Measurements from ENCODE around the gene FHOD3.

The FHOD3 gene

DNA sequence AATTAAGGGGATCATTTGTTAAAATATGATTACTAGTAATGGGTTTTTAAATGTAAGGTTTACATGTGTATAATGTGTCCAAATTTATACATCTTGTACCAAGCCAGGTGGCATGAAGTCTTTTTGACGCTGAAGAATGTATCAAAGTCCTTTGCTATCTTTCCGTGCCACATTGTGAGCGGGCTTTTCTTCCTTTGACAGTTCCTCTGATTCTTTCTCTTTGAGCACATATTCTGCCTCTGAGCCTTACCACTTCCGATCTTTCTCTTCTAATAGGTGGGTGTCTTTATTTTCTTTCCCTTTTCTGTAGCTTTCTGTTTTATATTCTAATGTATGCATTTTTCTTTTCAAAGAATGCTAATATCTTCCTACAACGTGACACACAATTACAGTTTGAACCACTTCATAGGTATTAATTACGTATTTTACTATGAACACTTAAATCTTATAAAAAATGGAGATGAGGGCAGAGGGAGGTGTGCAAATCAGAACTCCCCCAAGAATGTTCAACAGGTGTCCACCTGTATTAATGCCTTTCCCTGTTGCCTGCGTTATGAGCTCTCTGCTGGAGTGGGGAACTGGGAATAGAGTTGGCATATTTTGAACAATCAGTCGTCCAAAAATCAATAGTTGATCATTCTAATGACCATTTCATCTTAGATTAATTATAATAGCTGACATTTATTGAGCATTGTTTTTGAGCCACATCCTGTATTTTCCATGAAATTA lies 355.8 kb downstream of the FHOD3 start:
- Histone ChIP-seq H3K4me2 (ENCODE audit: low read depth, low read length) (no peak overlapping the region), H3F3A (ENCODE audit: insufficient read depth, low read length) (no peaks in the 10 kb centered on the region), H4K20me1 (ENCODE audit: insufficient read depth, low read length) (no peaks in the 10 kb centered on the region), H3K9ac (ENCODE audit: low read length) (no peak overlapping the region), H3K27me3 (replicated peaks; ENCODE audit: insufficient read depth, low read length) (no peaks in the 10 kb centered on the region), H3K4me3 (ENCODE audit: low read length) (no peak overlapping the region), H3K9me2 (replicated peaks; ENCODE audit: insufficient read depth, low read length) (no peaks in the 10 kb centered on the region), H3K36me3 (replicated peaks; ENCODE audit: insufficient read depth, low read length) (no peaks in the 10 kb centered on the region), H2AFZ (ENCODE audit: low read length) (no peak overlapping the region), H3K79me2 (ENCODE audit: low read length) (no peaks in the 10 kb centered on the region), H3K4me1 (ENCODE audit: low read length) (no peaks in the 10 kb centered on the region), H3K27ac (ENCODE audit: low read length) (no peak overlapping the region), H3K9me3 (replicated peaks; ENCODE audit: insufficient read depth, low read length) (no peaks in the 10 kb centered on the region)
- DNase-seq = no peak
- TF ChIP-seq EZH2 (optimal IDR thresholded peaks at IDR 0.05; ENCODE audit: low read depth, low read length) (no peak), EZH2phosphoT487 (IDR thresholded peaks at IDR 0.05; ENCODE audit: low read length) (no peak)
- TF ChIP-seq, protein P1, sequence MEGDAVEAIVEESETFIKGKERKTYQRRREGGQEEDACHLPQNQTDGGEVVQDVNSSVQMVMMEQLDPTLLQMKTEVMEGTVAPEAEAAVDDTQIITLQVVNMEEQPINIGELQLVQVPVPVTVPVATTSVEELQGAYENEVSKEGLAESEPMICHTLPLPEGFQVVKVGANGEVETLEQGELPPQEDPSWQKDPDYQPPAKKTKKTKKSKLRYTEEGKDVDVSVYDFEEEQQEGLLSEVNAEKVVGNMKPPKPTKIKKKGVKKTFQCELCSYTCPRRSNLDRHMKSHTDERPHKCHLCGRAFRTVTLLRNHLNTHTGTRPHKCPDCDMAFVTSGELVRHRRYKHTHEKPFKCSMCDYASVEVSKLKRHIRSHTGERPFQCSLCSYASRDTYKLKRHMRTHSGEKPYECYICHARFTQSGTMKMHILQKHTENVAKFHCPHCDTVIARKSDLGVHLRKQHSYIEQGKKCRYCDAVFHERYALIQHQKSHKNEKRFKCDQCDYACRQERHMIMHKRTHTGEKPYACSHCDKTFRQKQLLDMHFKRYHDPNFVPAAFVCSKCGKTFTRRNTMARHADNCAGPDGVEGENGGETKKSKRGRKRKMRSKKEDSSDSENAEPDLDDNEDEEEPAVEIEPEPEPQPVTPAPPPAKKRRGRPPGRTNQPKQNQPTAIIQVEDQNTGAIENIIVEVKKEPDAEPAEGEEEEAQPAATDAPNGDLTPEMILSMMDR (IDR thresholded peaks at IDR 0.05; ENCODE audit: low read length) = no peak

DNA sequence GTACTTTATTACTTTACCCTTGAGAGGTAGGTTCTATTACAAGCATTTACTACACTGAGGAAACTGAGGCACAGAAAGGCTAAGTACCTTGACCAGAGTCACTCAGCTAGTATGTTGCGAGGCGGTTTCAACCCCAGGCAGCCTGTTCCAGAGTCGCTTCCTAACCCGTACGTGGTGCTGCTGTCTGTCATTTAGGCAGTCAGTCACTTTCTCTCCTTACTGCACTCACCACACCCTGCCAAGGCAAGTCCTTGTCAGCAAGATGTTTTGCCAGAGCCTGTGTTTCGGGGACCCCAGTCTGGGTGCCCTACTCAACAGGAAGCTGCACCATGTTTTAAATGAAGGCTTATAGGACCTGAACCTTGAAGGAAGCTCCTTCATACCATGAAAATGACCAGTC lies 356.4 kb downstream of the FHOD3 start:
- Histone ChIP-seq H3K79me2 (ENCODE audit: low read length) (no peaks in the 10 kb centered on the region), H4K20me1 (ENCODE audit: insufficient read depth, low read length) (no peaks in the 10 kb centered on the region), H3K9ac (ENCODE audit: low read length) (no peak overlapping the region), H3F3A (ENCODE audit: insufficient read depth, low read length) (no peaks in the 10 kb centered on the region), H3K4me1 (ENCODE audit: low read length) (no peaks in the 10 kb centered on the region), H3K27ac (ENCODE audit: low read length) (no peak overlapping the region), H3K4me2 (ENCODE audit: low read depth, low read length) (no peak overlapping the region), H3K9me2 (replicated peaks; ENCODE audit: insufficient read depth, low read length) (no peaks in the 10 kb centered on the region), H3K36me3 (replicated peaks; ENCODE audit: insufficient read depth, low read length) (no peaks in the 10 kb centered on the region), H3K4me3 (ENCODE audit: low read length) (no peak overlapping the region), H2AFZ (ENCODE audit: low read length) (no peak overlapping the region), H3K9me3 (replicated peaks; ENCODE audit: insufficient read depth, low read length) (no peaks in the 10 kb centered on the region), H3K27me3 (replicated peaks; ENCODE audit: insufficient read depth, low read length) (no peaks in the 10 kb centered on the region)
- no peak for DNase-seq
- TF ChIP-seq EZH2 (optimal IDR thresholded peaks at IDR 0.05; ENCODE audit: low read depth, low read length) = no peak
- no peak for TF ChIP-seq EZH2phosphoT487 (IDR thresholded peaks at IDR 0.05; ENCODE audit: low read length)
- TF ChIP-seq, protein P1 (IDR thresholded peaks at IDR 0.05; ENCODE audit: low read length) = no peak

DNA sequence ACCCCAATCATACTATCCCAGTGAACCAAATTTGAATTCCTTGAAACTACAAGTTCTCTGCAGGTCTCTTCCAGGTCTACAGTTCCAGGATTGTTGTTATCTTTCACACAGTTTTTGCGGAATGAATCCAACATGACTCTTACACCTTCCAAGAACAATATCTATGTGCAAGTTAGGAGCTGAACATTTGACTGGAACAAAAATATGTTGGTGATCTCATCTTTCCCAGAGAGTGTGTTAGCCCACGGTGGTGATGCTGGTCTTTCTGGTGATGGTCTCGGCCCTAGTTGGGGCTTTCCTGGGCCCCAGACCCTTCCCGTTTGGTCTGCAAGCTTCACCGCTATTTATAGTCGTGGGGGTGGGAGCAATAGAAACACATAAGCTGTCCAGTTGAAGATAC lies 357.6 kb downstream of the FHOD3 start:
- no peaks in the 10 kb centered on the region for H3K4me1 ChIP-seq (ENCODE audit: low read length)
- no peaks in the 10 kb centered on the region for H3K9me2 ChIP-seq (replicated peaks; ENCODE audit: insufficient read depth, low read length)
- H3F3A ChIP-seq (ENCODE audit: insufficient read depth, low read length) = no peaks in the 10 kb centered on the region
- no peak overlapping the region for H3K4me2 ChIP-seq (ENCODE audit: low read depth, low read length)
- H2AFZ ChIP-seq (ENCODE audit: low read length) = no peak overlapping the region
- H3K4me3 ChIP-seq (ENCODE audit: low read length) = no peak overlapping the region
- no peak for DNase-seq
- no peaks in the 10 kb centered on the region for H3K27me3 ChIP-seq (replicated peaks; ENCODE audit: insufficient read depth, low read length)
- no peak overlapping the region for H3K27ac ChIP-seq (ENCODE audit: low read length)
- no peak overlapping the region for H3K9ac ChIP-seq (ENCODE audit: low read length)
- H4K20me1 ChIP-seq (ENCODE audit: insufficient read depth, low read length) = no peaks in the 10 kb centered on the region
- TF ChIP-seq EZH2 (optimal IDR thresholded peaks at IDR 0.05; ENCODE audit: low read depth, low read length) (no peak), EZH2phosphoT487 (IDR thresholded peaks at IDR 0.05; ENCODE audit: low read length) (no peak)
- TF ChIP-seq, protein P1 (IDR thresholded peaks at IDR 0.05; ENCODE audit: low read length) = no peak
- H3K9me3 ChIP-seq (replicated peaks; ENCODE audit: insufficient read depth, low read length) = no peaks in the 10 kb centered on the region
- no peaks in the 10 kb centered on the region for H3K36me3 ChIP-seq (replicated peaks; ENCODE audit: insufficient read depth, low read length)
- H3K79me2 ChIP-seq (ENCODE audit: low read length) = no peaks in the 10 kb centered on the region

All from MM.1S (cell line).